Measurements from ENCODE around the gene CD300A.
"Not testable (repeated sequence)": the region's sequence is repeated elsewhere in the genome, so short reads cannot be mapped to it uniquely, and the experiment has no call there.

Gene CD300A

DNA sequence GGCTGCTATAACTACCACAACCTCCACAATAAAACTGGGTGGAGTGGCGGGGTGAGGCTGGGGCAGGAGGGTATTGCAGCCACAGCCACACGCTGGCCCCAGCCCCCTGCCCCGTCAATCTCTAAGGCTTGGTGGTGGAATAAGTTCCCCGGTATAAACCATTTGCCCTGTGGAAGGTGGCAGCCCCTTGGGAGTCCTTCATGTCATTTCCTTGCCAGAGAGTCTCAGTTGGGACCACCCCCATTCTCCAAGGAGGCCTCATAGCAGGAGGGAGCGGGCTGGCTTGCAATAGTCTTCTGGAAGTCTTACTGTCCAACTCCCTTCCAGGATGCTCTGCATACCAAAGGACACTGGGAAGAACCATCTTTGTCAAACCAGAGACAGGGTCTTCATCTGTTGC lies 19.4 kb downstream of the CD300A start:
- H3K4me3 ChIP-seq (ENCODE audit: low read depth in 1 of 2, low read length in 1 of 2): no peak overlapping the region
- no peaks in the 10 kb centered on the region for H3K27me3 ChIP-seq
- no peaks in the 10 kb centered on the region for H3K4me1 ChIP-seq (ENCODE audit: control insufficient read depth in 1 of 2, insufficient read depth in 1 of 2, low read depth in 1 of 2, low read length in 1 of 2)
- no peaks in the 10 kb centered on the region for H3K9me3 ChIP-seq
- H3K36me3 ChIP-seq: peaks cover 80% of the 10 kb centered on the region
- peak overlapping the region; percentile 3 for H3K27ac ChIP-seq
- TF ChIP-seq CTCF (IDR thresholded peaks at IDR 0.05): no peak

DNA sequence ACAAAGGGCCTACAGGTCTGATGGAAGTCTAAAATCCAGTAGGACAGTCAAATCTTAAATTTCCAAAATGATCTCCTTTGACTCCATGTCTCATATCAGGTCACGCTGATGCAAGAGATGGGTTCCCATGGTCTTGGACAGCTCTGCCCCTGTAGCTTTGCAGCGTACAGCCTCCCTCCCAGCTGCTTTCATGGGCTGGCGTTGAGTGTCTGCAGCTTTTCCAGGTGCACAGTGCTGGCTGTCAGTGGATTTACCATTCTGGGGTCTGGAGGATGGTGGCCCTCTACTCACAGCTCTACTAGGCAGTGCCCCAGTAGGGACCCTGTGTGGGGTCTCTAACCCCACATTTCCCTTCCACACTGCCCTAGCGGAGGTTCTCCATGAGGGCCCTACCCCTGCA lies 21.8 kb downstream of the CD300A start:
- H3K36me3 ChIP-seq: peaks cover 56% of the 10 kb centered on the region
- not testable (repeated sequence) for H3K4me3 ChIP-seq (ENCODE audit: low read depth in 1 of 2, low read length in 1 of 2); H3K27me3 ChIP-seq; H3K4me1 ChIP-seq (ENCODE audit: control insufficient read depth in 1 of 2, insufficient read depth in 1 of 2, low read depth in 1 of 2, low read length in 1 of 2); H3K9me3 ChIP-seq; H3K27ac ChIP-seq

DNA sequence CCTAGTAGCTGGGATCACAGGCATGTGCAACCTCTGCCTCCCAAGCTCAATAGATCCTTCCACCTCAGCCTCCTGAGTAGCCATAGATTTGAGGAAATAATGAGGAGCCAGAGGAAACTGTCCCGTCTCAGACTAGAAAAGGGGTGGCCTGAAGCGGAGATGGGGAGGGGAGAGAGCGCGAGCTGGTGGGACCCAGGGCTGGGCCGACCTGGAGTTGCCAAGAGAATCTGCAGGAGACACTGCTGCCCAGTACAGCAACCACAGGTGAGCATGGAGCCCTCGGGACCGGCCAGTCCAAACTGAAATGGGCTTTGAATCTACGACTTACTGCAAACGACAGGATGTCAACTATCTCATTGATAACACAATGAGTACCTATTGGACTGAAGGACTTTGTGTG lies 24.3 kb downstream of the CD300A start:
- Histone ChIP-seq H3K27me3 (no peaks in the 10 kb centered on the region), H3K36me3 (peaks cover 32% of the 10 kb centered on the region), H3K4me1 (ENCODE audit: control insufficient read depth in 1 of 2, insufficient read depth in 1 of 2, low read depth in 1 of 2, low read length in 1 of 2) (peaks cover 6 to 9% of the 10 kb centered on the region in 2 experiments), H3K27ac (no peak overlapping the region), H3K9me3 (no peaks in the 10 kb centered on the region), H3K4me3 (ENCODE audit: low read depth in 1 of 2, low read length in 1 of 2) (no peak overlapping the region)
- TF ChIP-seq CTCF (IDR thresholded peaks at IDR 0.05): no peak

- Histone ChIP-seq H3K36me3 (peaks cover 23% of the 10 kb centered on the region), H3K27me3 (no peaks in the 10 kb centered on the region), H3K4me1 (ENCODE audit: control insufficient read depth in 1 of 2, insufficient read depth in 1 of 2, low read depth in 1 of 2, low read length in 1 of 2) (peaks cover 13 to 16% of the 10 kb centered on the region in 2 experiments), H3K9me3 (no peaks in the 10 kb centered on the region), H3K4me3 (ENCODE audit: low read depth in 1 of 2, low read length in 1 of 2) (no peak overlapping the region), H3K27ac (no peak overlapping the region)
- no peak for TF ChIP-seq CTCF (IDR thresholded peaks at IDR 0.05)
These were observed 25.2 kb downstream of the CD300A start for GRCh38 chr17:74491626-74492025.

DNA sequence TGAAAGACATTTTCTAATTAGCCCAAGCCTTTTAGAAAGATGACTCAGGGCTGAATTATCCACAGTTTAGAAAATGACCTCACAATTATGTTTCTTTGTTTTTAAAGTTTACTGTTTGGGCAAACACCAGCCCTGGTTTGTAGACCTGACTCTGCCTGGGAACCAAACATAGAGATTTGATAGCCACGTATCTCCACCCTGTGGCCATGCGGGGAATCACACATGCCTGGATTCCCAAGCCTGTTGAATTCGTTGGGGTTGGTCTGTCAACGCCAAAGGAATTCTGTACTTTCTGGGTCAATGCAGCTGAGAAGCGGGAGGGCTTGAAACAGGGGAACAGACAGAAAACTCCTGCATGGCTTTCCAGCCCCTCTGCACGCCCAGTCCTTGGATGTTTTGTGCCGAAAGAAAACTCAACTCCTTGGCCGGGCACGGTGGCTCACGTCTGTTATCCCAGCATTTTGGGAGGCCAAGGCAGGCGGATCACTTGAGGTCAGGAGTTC lies 26.9 kb downstream of the CD300A start:
- Histone ChIP-seq H3K4me3 (ENCODE audit: low read depth in 1 of 2, low read length in 1 of 2) (no peak overlapping the region), H3K4me1 (ENCODE audit: control insufficient read depth in 1 of 2, insufficient read depth in 1 of 2, low read depth in 1 of 2, low read length in 1 of 2) (peaks cover 24 to 26% of the 10 kb centered on the region in 2 experiments), H3K27ac (peak overlapping the region; percentile 11), H3K9me3 (no peaks in the 10 kb centered on the region), H3K27me3 (no peaks in the 10 kb centered on the region), H3K36me3 (peaks cover 5% of the 10 kb centered on the region)
- TF ChIP-seq CTCF (IDR thresholded peaks at IDR 0.05): peak; percentile 96

GRCh38 chr17:74497471-74497870 lies 31.0 kb downstream of the CD300A start:
- Histone ChIP-seq H3K27me3 (no peaks in the 10 kb centered on the region), H3K4me1 (ENCODE audit: control insufficient read depth in 1 of 2, insufficient read depth in 1 of 2, low read depth in 1 of 2, low read length in 1 of 2) (peaks cover 27 to 31% of the 10 kb centered on the region in 2 experiments), H3K36me3 (no peaks in the 10 kb centered on the region), H3K27ac (peak overlapping the region; percentile 61), H3K4me3 (ENCODE audit: low read depth in 1 of 2, low read length in 1 of 2) (no peak overlapping the region), H3K9me3 (no peaks in the 10 kb centered on the region)
- TF ChIP-seq CTCF (IDR thresholded peaks at IDR 0.05): no peak
